ENCODE results near the gene DENND5A. TPM values are rescaled to one million over a fixed set of nuclear protein-coding genes. Genes with fewer than 3 reads are reported as not detected.
A peak's percentile ranks its signal among the peaks of the same experiment; 100 is the strongest.

The DENND5A gene
- total and polyA plus RNA-seq, 10 donors, result 20.8 to 157 (median 110) TPM

DNA sequence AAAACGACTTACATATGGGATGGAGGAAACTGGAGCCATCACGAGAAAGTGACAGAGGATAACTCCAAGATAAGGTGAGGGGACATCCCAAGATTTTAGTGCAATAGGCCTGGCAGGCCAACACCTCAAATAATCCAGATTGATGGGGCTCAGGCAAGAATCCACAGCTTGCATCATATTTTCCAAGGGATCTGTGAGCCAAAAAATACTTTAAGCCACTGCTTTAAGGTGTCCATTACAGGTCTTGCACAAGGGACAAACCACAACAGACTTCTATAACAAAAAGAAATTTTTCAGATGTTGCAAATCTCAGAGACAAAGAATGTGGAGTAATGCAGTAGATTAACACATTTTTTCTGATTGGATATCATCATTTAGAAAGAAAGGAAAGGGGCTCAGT is 45.6 kb downstream of the DENND5A start:
- no peaks in the 10 kb centered on the region for H3K9me3 ChIP-seq
- peak overlapping the region in 1 of 8 donors; percentile 33 for H3K27ac ChIP-seq
- H3K4me1 ChIP-seq, result peaks cover 0 to 71% (median 14%) of the 10 kb centered on the region in 6 donors
- no peak overlapping the region for H3K4me3 ChIP-seq
- WGBS, 5 donors, result 33 to 46% (median 36%) methylated on average over 2 of the region's 2 CpGs
- H3K36me3 ChIP-seq, result no peaks in the 10 kb centered on the region
- intact Hi-C loops (cut with DNase I; ENCODE audit: low total_unique reads), result no loop called here
- H3K27me3 ChIP-seq (replicated peaks in 1 of 7), result no peaks in the 10 kb centered on the region
- DNase-seq, result no peak
- TF ChIP-seq POLR2AphosphoS5 (IDR thresholded peaks at IDR 0.05) (no peak), POLR2A (IDR thresholded peaks at IDR 0.05) (no peak)
- TF ChIP-seq, protein P1, sequence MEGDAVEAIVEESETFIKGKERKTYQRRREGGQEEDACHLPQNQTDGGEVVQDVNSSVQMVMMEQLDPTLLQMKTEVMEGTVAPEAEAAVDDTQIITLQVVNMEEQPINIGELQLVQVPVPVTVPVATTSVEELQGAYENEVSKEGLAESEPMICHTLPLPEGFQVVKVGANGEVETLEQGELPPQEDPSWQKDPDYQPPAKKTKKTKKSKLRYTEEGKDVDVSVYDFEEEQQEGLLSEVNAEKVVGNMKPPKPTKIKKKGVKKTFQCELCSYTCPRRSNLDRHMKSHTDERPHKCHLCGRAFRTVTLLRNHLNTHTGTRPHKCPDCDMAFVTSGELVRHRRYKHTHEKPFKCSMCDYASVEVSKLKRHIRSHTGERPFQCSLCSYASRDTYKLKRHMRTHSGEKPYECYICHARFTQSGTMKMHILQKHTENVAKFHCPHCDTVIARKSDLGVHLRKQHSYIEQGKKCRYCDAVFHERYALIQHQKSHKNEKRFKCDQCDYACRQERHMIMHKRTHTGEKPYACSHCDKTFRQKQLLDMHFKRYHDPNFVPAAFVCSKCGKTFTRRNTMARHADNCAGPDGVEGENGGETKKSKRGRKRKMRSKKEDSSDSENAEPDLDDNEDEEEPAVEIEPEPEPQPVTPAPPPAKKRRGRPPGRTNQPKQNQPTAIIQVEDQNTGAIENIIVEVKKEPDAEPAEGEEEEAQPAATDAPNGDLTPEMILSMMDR (IDR thresholded peaks at IDR 0.05 in 8 of 11, conservative IDR thresholded peaks at IDR 0.05 in 3 of 11), result no peak

DNA sequence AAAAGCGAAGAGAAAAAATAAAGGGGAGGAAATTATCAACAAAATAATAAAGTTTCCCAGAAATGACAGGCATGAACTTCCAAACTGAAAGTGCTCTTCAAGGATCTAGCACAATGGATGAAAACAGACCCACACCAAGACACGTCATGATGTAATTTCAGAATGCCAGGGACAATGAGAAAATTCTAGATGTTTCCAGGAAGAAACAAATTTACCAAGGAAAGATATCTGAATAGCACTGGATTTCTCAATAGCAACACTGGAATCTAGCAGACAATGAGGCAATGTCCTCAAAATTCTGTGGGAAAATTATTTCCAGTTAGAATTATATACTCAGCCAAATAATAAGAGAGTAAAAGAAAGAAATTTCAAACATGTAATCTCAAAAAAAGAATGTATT is 46.0 kb downstream of the DENND5A start:
- Histone ChIP-seq H3K36me3 (no peaks in the 10 kb centered on the region), H3K4me1 (peaks cover 0 to 71% (median 14%) of the 10 kb centered on the region in 6 donors), H3K4me3 (no peak overlapping the region), H3K27me3 (replicated peaks in 1 of 7) (no peaks in the 10 kb centered on the region), H3K9me3 (no peaks in the 10 kb centered on the region), H3K27ac (peak overlapping the region in 1 of 8 donors; percentile 35)
- 71 to 89% (median 85%) methylated on average over 2 of the region's 2 CpGs for WGBS, 5 donors
- no peak for DNase-seq
- intact Hi-C loops (cut with DNase I; ENCODE audit: low total_unique reads), result no loop called here
- TF ChIP-seq, protein P1 (IDR thresholded peaks at IDR 0.05 in 8 of 11, conservative IDR thresholded peaks at IDR 0.05 in 3 of 11), result no peak
- TF ChIP-seq POLR2A (IDR thresholded peaks at IDR 0.05) (no peak), POLR2AphosphoS5 (IDR thresholded peaks at IDR 0.05) (no peak)

DNA sequence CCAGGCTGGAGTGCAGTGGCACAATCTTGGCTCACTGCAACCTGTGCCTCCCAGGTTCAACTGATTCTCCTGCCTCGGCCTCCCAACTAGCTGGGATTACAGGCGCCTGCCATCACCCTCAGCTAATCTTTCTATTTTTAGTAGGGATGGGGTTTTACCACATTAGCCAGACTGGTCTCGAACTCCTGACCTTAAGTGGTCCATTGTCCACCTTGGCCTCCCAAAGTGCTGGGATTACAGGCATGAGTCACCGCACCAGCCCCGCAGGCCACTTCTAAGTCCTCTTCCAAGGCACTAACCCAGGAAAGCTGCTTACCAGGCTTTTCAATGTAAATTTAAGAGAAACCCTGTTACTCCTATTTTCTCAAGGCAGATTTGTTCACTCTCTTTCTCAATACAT is 50.4 kb downstream of the DENND5A start:
- Histone ChIP-seq H3K9me3 (no peaks in the 10 kb centered on the region), H3K27ac (no peak overlapping the region), H3K4me1 (peaks cover 5 to 75% (median 21%) of the 10 kb centered on the region in 6 donors), H3K27me3 (replicated peaks in 1 of 7) (no peaks in the 10 kb centered on the region), H3K4me3 (no peak overlapping the region), H3K36me3 (no peaks in the 10 kb centered on the region)
- TF ChIP-seq POLR2A (IDR thresholded peaks at IDR 0.05) (no peak), POLR2AphosphoS5 (IDR thresholded peaks at IDR 0.05) (no peak)
- TF ChIP-seq, protein P1 (IDR thresholded peaks at IDR 0.05 in 8 of 11, conservative IDR thresholded peaks at IDR 0.05 in 3 of 11), result no peak
- 90 to 94% (median 91%) methylated on average over 5 of the region's 5 CpGs for WGBS, 5 donors
- intact Hi-C loops (cut with DNase I; ENCODE audit: low total_unique reads), result no loop called here
- DNase-seq, result no peak

DNA sequence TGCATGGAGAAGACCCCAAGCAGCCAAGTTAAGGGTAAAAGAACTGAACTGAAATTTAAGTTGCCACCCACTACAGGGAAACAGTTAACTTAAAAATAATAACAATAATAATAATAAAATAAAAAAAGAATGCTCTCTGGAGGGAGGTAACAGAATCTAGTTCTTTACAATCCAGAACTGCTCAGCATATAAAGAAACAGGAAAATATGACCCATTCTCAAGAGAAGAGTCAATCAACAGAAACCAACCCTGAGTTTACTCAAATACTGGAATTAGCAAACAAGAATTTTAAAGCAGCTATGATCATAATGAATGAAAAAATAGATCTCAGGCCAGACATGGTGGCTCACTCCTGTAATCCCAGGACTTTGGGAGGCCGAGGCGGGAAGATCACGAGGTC is 53.8 kb downstream of the DENND5A start:
- H3K9me3 ChIP-seq, result no peaks in the 10 kb centered on the region
- intact Hi-C loops (cut with DNase I; ENCODE audit: low total_unique reads), result no loop called here
- no peak for DNase-seq
- no peaks in the 10 kb centered on the region for H3K27me3 ChIP-seq (replicated peaks in 1 of 7)
- no peak overlapping the region for H3K4me3 ChIP-seq
- whole genome bisulfite sequencing, 5 donors, result 92 to 96% (median 95%) methylated on average over 3 of the region's 3 CpGs
- H3K36me3 ChIP-seq, result no peaks in the 10 kb centered on the region
- H3K4me1 ChIP-seq, result peaks cover 6 to 81% (median 26%) of the 10 kb centered on the region in 6 donors
- TF ChIP-seq POLR2AphosphoS5 (IDR thresholded peaks at IDR 0.05), result no peak
- no peak for TF ChIP-seq POLR2A (IDR thresholded peaks at IDR 0.05)
- TF ChIP-seq, protein P1 (IDR thresholded peaks at IDR 0.05 in 8 of 11, conservative IDR thresholded peaks at IDR 0.05 in 3 of 11), result no peak
- no peak overlapping the region for H3K27ac ChIP-seq
